Left ventricle myocardium inferior (tissue), 1 donor: ENCODE measurements around the gene TMCO6. TPM values are rescaled to one million over a fixed set of nuclear protein-coding genes. Genes with fewer than 3 reads are reported as not detected.
A peak's percentile ranks its signal among the peaks of the same experiment; 100 is the strongest.
"Not testable (repeated sequence)": the region's sequence is repeated elsewhere in the genome, so short reads cannot be mapped to it uniquely, and the experiment has no call there.

Experiments
- DNase-seq: peaks from one replicate; pipeline ENCODE4 v3.0.0-alpha.2; 2020
- H3K27ac ChIP-seq: fragments of 200-600 bp; replicated peaks from 2 replicates; pipeline ENCODE4 v1.8.0; 2021
- H3K27me3 ChIP-seq: fragments of 200-600 bp; 2 replicates; pipeline ENCODE4 v1.8.0; 2021; ENCODE audit warnings: low read depth
- H3K36me3 ChIP-seq: fragments of 200-600 bp; 2 replicates; pipeline ENCODE4 v1.8.0; 2021
- H3K4me1 ChIP-seq: fragments of 200-600 bp; 2 replicates; pipeline ENCODE4 v1.8.0; 2021
- H3K4me3 ChIP-seq: fragments of 200-600 bp; 2 replicates; pipeline ENCODE4 v1.8.0; 2021; ENCODE audit warnings: mild to moderate bottlenecking, moderate library complexity
- H3K9me3 ChIP-seq: fragments of 200-600 bp; replicated peaks from 2 replicates; pipeline ENCODE4 v1.8.0; 2021
- intact Hi-C: fragments of 100-400 bp; cut with micrococcal nuclease; formaldehyde crosslinking; loops from one replicate; pipeline ENCODE4 v1.11.0; 2022
- total RNA-seq: library from RNA; stranded (reverse); fragmentation: NEBNext Ultra II Directional; extraction: Animal tissue kit (Norgen Biotek cat#: 25700); gene quantifications from one replicate; pipeline ENCODE4 v1.2.1, GENCODE V29; 2021
- TF ChIP-seq, protein P1 (sequence below): fragments of 200-600 bp; IDR thresholded peaks from 2 replicates; pipeline ENCODE4 v1.8.0; 2021; ENCODE audit warnings: antibody characterized with exemption, mild to moderate bottlenecking, borderline replicate concordance
- donor health status: DM: no; HTN: yes; CAD: no; lungs with severe emphysema.

Gene TMCO6
- total RNA-seq, 1 donor from 2014 or later = 2.6 TPM

- Histone ChIP-seq H3K36me3 (no peaks in the 10 kb centered on the region), H3K27me3 (no peaks in the 10 kb centered on the region), H3K4me1 (peaks cover 13% of the 10 kb centered on the region), H3K9me3 (no peaks in the 10 kb centered on the region), H3K27ac (peak overlapping the region; percentile 45), H3K4me3 (no peak overlapping the region)
- TF ChIP-seq, protein P1, sequence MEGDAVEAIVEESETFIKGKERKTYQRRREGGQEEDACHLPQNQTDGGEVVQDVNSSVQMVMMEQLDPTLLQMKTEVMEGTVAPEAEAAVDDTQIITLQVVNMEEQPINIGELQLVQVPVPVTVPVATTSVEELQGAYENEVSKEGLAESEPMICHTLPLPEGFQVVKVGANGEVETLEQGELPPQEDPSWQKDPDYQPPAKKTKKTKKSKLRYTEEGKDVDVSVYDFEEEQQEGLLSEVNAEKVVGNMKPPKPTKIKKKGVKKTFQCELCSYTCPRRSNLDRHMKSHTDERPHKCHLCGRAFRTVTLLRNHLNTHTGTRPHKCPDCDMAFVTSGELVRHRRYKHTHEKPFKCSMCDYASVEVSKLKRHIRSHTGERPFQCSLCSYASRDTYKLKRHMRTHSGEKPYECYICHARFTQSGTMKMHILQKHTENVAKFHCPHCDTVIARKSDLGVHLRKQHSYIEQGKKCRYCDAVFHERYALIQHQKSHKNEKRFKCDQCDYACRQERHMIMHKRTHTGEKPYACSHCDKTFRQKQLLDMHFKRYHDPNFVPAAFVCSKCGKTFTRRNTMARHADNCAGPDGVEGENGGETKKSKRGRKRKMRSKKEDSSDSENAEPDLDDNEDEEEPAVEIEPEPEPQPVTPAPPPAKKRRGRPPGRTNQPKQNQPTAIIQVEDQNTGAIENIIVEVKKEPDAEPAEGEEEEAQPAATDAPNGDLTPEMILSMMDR = no peak
- intact Hi-C loops = no loop called here
- DNase-seq = no peak
These were observed 28.2 kb upstream of the TMCO6 start for GRCh38 chr5:140611020-140611521.

GRCh38 chr5:140622301-140622700, 16.9 kb upstream of the TMCO6 start:
- H3K27me3 ChIP-seq = peaks cover 5% of the 10 kb centered on the region
- intact Hi-C loops = loop anchor here (10.0 kb wide), 1 partner anchor 48 kb away; no protein-coding TSS in a partner anchor
- TF ChIP-seq, protein P1 = no peak

DNA sequence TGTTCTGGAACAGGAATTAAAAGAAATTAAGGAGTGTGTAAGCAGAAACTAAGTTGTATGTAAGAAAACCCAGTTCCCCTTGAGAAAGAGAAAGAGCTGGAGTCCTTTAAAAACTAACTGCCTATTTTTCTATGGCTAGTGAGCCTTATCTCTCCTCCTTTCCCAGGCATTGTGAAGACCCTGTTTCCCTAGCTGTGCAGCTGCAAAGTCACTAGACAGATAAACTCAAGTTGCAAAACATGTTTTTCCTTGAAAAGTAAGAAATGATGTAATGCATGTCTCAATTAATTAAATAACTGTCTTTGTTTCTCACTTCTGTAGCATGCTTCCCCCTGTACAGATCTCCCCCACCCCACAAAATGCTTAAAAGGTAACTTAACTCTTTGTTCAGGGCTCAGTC, 16.2 kb upstream of the TMCO6 start:
- DNase-seq, H3K4me1 ChIP-seq, H3K9me3 ChIP-seq: not testable (repeated sequence)

More at GRCh38 chr5:140622301-140622700, 16.9 kb upstream of the TMCO6 start:
- Histone ChIP-seq H3K27ac (peak overlapping the region; percentile 22), H3K36me3 (no peaks in the 10 kb centered on the region), H3K4me1 (no peaks in the 10 kb centered on the region), H3K4me3 (no peak overlapping the region), H3K9me3 (peaks cover 3% of the 10 kb centered on the region)
- DNase-seq = no peak

GRCh38 chr5:140624886-140625285, 14.4 kb upstream of the TMCO6 start:
- not testable (repeated sequence) for H3K36me3 ChIP-seq, DNase-seq, H3K4me1 ChIP-seq, H3K27ac ChIP-seq, H3K4me3 ChIP-seq, H3K27me3 ChIP-seq
- intact Hi-C loops = loop anchor here (10.0 kb wide), 1 partner anchor 50 kb away; no protein-coding TSS in a partner anchor
- H3K9me3 ChIP-seq = peaks cover 12% of the 10 kb centered on the region

More for the DNA sequence above, 16.2 kb upstream of the TMCO6 start:
- not testable (repeated sequence) for H3K27me3 ChIP-seq, H3K4me3 ChIP-seq, H3K36me3 ChIP-seq
- peak overlapping the region; percentile 22 for H3K27ac ChIP-seq
- intact Hi-C loops = loop anchor here (10.0 kb wide), 1 partner anchor 48 kb away; no protein-coding TSS in a partner anchor

DNA sequence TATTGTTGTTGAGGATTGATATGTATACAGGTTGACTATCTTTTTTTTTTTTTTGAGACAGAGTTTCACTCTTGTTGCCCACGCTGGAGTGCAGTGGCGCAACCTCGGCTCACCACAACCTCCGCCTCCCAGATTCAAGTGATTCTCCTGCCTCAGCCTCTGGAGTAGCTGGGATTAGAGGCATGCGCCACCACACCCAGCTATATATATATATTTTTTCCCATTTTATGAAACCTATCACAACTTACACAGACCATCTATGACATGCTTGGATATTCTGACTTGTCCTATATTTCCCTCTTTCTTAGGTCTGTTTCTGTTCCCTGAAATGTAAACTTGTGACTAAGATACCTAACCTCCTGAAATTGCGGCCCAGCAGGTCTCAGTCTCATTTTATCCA, 11.3 kb upstream of the TMCO6 start:
- Histone ChIP-seq H3K9me3 (peaks cover 12% of the 10 kb centered on the region), H3K27me3 (no peaks in the 10 kb centered on the region), H3K4me3 (no peak overlapping the region), H3K27ac (no peak overlapping the region), H3K36me3 (no peaks in the 10 kb centered on the region), H3K4me1 (peaks cover 15% of the 10 kb centered on the region)
- intact Hi-C loops = loop anchor here (10.0 kb wide), 1 partner anchor 53 kb away; no protein-coding TSS in a partner anchor
- no peak for DNase-seq
- TF ChIP-seq, protein P1 = no peak

DNA sequence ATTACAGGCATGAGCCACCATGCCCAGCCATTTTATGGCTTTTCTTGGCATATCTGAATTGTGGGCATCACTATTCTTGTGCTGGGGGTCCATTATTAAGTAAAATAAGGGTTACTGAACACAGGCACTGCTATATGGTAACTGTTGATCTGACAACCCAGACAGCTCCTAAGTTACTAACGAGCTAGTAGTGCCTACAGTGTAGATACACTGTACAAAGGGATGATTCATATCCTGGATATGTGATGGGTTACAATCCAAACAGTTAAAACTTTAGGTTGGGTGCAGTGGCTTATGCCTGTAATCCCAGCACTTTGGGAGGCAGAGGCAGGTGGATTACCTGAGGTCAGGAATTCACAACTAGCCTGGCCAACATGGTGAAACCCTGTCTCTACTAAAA, 10.5 kb upstream of the TMCO6 start:
- Histone ChIP-seq H3K4me1 (peaks cover 21% of the 10 kb centered on the region), H3K27me3 (no peaks in the 10 kb centered on the region), H3K27ac (no peak overlapping the region), H3K4me3 (no peak overlapping the region), H3K9me3 (peaks cover 12% of the 10 kb centered on the region), H3K36me3 (no peaks in the 10 kb centered on the region)
- intact Hi-C loops = loop anchor here (10.0 kb wide), 1 partner anchor 54 kb away; no protein-coding TSS in a partner anchor
- TF ChIP-seq, protein P1 = no peak
- no peak for DNase-seq
